ENCODE results near the gene HDGFL1.

HDGFL1 gene

GRCh38 chr6:22569281-22570184 is at the start of gene HDGFL1:
TSS of gene HDGFL1 (plus strand) at chr6:22569566. CDS start at chr6:22569576, 10 bp downstream.
- intact Hi-C loops (cut with DNase I) = no loop called here
- peak in 3 of 10 donors; percentile 69 to 81 (median 76) for DNase-seq

- intact Hi-C loops (cut with DNase I) = no loop called here
- DNase-seq = no peak
Measured at GRCh38 chr6:22521035-22521434, 48.3 kb upstream of the HDGFL1 start.

GRCh38 chr6:22526736-22527135 is 42.6 kb upstream of the HDGFL1 start:
- intact Hi-C loops (cut with DNase I) = no loop called here
- DNase-seq = no peak

GRCh38 chr6:22529866-22530265 is 39.5 kb upstream of the HDGFL1 start:
- DNase-seq = no peak
- intact Hi-C loops (cut with DNase I) = no loop called here

GRCh38 chr6:22530506-22530905 is 38.9 kb upstream of the HDGFL1 start:
- intact Hi-C loops (cut with DNase I) = no loop called here
- no peak for DNase-seq

GRCh38 chr6:22536122-22536521 is 33.2 kb upstream of the HDGFL1 start:
- intact Hi-C loops (cut with DNase I) = no loop called here
- DNase-seq = no peak

- DNase-seq = no peak
Measured at GRCh38 chr6:22544476-22544875, 24.9 kb upstream of the HDGFL1 start.

GRCh38 chr6:22545051-22545450 is 24.3 kb upstream of the HDGFL1 start:
- DNase-seq = no peak
- intact Hi-C loops (cut with DNase I) = no loop called here

More at GRCh38 chr6:22544476-22544875, 24.9 kb upstream of the HDGFL1 start:
- intact Hi-C loops (cut with DNase I) = no loop called here

- DNase-seq = no peak
- intact Hi-C loops (cut with DNase I) = no loop called here
Measured at GRCh38 chr6:22546236-22546635, 23.1 kb upstream of the HDGFL1 start.

GRCh38 chr6:22550971-22551670 is 18.2 kb upstream of the HDGFL1 start:
- intact Hi-C loops (cut with DNase I) = no loop called here
- DNase-seq = no peak

GRCh38 chr6:22556266-22556665 is 13.1 kb upstream of the HDGFL1 start:
- intact Hi-C loops (cut with DNase I) = no loop called here
- no peak for DNase-seq

- no peak for DNase-seq
- intact Hi-C loops (cut with DNase I) = no loop called here
Measured at GRCh38 chr6:22557007-22557406, 12.4 kb upstream of the HDGFL1 start.

GRCh38 chr6:22558288-22558882 is 11.0 kb upstream of the HDGFL1 start:
- no peak for DNase-seq
- intact Hi-C loops (cut with DNase I) = no loop called here

- intact Hi-C loops (cut with DNase I) = no loop called here
- DNase-seq = peak in 1 of 10 donors; percentile 32
Measured at GRCh38 chr6:22568854-22569253, 512 bp upstream of the HDGFL1 start.

GRCh38 chr6:22570185-22570551 is 802 bp downstream of the HDGFL1 start:
- intact Hi-C loops (cut with DNase I) = no loop called here
- DNase-seq = peak in 2 of 10 donors; percentile 57 to 78

- no peak for DNase-seq
- intact Hi-C loops (cut with DNase I) = no loop called here
Measured at GRCh38 chr6:22575190-22575589, 5.8 kb downstream of the HDGFL1 start.

- intact Hi-C loops (cut with DNase I) = no loop called here
- no peak for DNase-seq
Measured at GRCh38 chr6:22579439-22579838, 10.1 kb downstream of the HDGFL1 start.

GRCh38 chr6:22580337-22580736 is 11.0 kb downstream of the HDGFL1 start:
- no peak for DNase-seq
- intact Hi-C loops (cut with DNase I) = no loop called here

- no peak for DNase-seq
- intact Hi-C loops (cut with DNase I) = no loop called here
Measured at GRCh38 chr6:22582417-22583205, 13.2 kb downstream of the HDGFL1 start.

GRCh38 chr6:22583230-22583629 is 13.9 kb downstream of the HDGFL1 start:
- no peak for DNase-seq
- intact Hi-C loops (cut with DNase I) = no loop called here

GRCh38 chr6:22583927-22584326 is 14.6 kb downstream of the HDGFL1 start:
- no peak for DNase-seq
- intact Hi-C loops (cut with DNase I) = no loop called here

Measured in posterior cingulate gyrus (tissue), 11 donors.